ENCODE results near the gene ZKSCAN5. TPM values are rescaled to one million over a fixed set of nuclear protein-coding genes. Genes with fewer than 3 reads are reported as not detected.

ZKSCAN5 gene
- total RNA-seq, 1 donor from 2014 or later = 6.2 TPM

GRCh38 chr7:99459087-99459486, 45.4 kb upstream of the ZKSCAN5 start:
- TF ChIP-seq, protein P1, sequence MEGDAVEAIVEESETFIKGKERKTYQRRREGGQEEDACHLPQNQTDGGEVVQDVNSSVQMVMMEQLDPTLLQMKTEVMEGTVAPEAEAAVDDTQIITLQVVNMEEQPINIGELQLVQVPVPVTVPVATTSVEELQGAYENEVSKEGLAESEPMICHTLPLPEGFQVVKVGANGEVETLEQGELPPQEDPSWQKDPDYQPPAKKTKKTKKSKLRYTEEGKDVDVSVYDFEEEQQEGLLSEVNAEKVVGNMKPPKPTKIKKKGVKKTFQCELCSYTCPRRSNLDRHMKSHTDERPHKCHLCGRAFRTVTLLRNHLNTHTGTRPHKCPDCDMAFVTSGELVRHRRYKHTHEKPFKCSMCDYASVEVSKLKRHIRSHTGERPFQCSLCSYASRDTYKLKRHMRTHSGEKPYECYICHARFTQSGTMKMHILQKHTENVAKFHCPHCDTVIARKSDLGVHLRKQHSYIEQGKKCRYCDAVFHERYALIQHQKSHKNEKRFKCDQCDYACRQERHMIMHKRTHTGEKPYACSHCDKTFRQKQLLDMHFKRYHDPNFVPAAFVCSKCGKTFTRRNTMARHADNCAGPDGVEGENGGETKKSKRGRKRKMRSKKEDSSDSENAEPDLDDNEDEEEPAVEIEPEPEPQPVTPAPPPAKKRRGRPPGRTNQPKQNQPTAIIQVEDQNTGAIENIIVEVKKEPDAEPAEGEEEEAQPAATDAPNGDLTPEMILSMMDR (IDR thresholded peaks at IDR 0.05) = no peak
- ATAC-seq (no peak), DNase-seq (no peak)
- H3K27me3 ChIP-seq (ENCODE audit: low read depth) = no peaks in the 10 kb centered on the region
- H3K4me1 ChIP-seq = peaks cover 16% of the 10 kb centered on the region
- intact Hi-C loops (cut with DNase I) = no loop called here
- H3K9me3 ChIP-seq = no peaks in the 10 kb centered on the region
- no peak overlapping the region for H3K4me3 ChIP-seq
- H3K27ac ChIP-seq = no peak overlapping the region
- H3K36me3 ChIP-seq = peaks cover 76% of the 10 kb centered on the region

- H3K4me1 ChIP-seq = peaks cover 31% of the 10 kb centered on the region
- no peak overlapping the region for H3K27ac ChIP-seq
Observed at GRCh38 chr7:99460651-99461050, 43.8 kb upstream of the ZKSCAN5 start.

GRCh38 chr7:99461221-99461620, 43.2 kb upstream of the ZKSCAN5 start:
- Histone ChIP-seq H3K27me3 (ENCODE audit: low read depth) (no peaks in the 10 kb centered on the region), H3K4me3 (no peak overlapping the region), H3K36me3 (peaks cover 56% of the 10 kb centered on the region), H3K9me3 (no peaks in the 10 kb centered on the region), H3K4me1 (peaks cover 32% of the 10 kb centered on the region), H3K27ac (no peak overlapping the region)
- ATAC-seq (no peak), DNase-seq (no peak)
- TF ChIP-seq, protein P1 (IDR thresholded peaks at IDR 0.05) = no peak
- intact Hi-C loops (cut with DNase I) = no loop called here

More at GRCh38 chr7:99460651-99461050, 43.8 kb upstream of the ZKSCAN5 start:
- DNase-seq (no peak), ATAC-seq (no peak)
- Histone ChIP-seq H3K4me3 (no peak overlapping the region), H3K27me3 (ENCODE audit: low read depth) (no peaks in the 10 kb centered on the region), H3K36me3 (peaks cover 62% of the 10 kb centered on the region), H3K9me3 (no peaks in the 10 kb centered on the region)
- TF ChIP-seq, protein P1 (IDR thresholded peaks at IDR 0.05) = no peak
- intact Hi-C loops (cut with DNase I) = no loop called here

GRCh38 chr7:99465421-99465768, 39.1 kb upstream of the ZKSCAN5 start:
- peak overlapping the region; percentile 99 for H3K4me3 ChIP-seq
- peaks cover 14% of the 10 kb centered on the region for H3K36me3 ChIP-seq
- no peaks in the 10 kb centered on the region for H3K27me3 ChIP-seq (ENCODE audit: low read depth)
- intact Hi-C loops (cut with DNase I) = no loop called here
- peak overlapping the region; percentile 92 for H3K27ac ChIP-seq
- peaks cover 32% of the 10 kb centered on the region for H3K4me1 ChIP-seq
- TF ChIP-seq, protein P1 (IDR thresholded peaks at IDR 0.05) = no peak
- DNase-seq (no peak), ATAC-seq (peak in 1 of 2 donors; percentile 13)
- H3K9me3 ChIP-seq = no peaks in the 10 kb centered on the region

- DNase-seq (peak; percentile 49), ATAC-seq (no peak)
- Histone ChIP-seq H3K4me1 (peaks cover 34% of the 10 kb centered on the region), H3K27me3 (ENCODE audit: low read depth) (no peaks in the 10 kb centered on the region), H3K36me3 (peaks cover 8% of the 10 kb centered on the region), H3K4me3 (no peak overlapping the region), H3K27ac (no peak overlapping the region), H3K9me3 (no peaks in the 10 kb centered on the region)
- intact Hi-C loops (cut with DNase I) = no loop called here
- TF ChIP-seq, protein P1 (IDR thresholded peaks at IDR 0.05) = no peak
Observed at GRCh38 chr7:99468336-99468918, 36.0 kb upstream of the ZKSCAN5 start.

All from lower lobe of right lung (tissue), 2 donors.